Muscle layer of colon (tissue), 2 donors: ENCODE results near the gene USF2.
"Not testable (repeated sequence)": the region's sequence is repeated elsewhere in the genome, so short reads cannot be mapped to it uniquely, and the experiment has no call there.

Experiments
- H3K27ac ChIP-seq: one replicate; pipeline ENCODE4 v1.7.0; 2013; ENCODE audit warnings: low read depth, mild to moderate bottlenecking, low read length, moderate library complexity
- H3K27me3 ChIP-seq, 2 donors: one replicate each; pipeline ENCODE4 v1.7.0; 2013; ENCODE audit warnings: low read length in 2 of 2, mild to moderate bottlenecking in 2 of 2; ENCODE audit not compliant: insufficient read depth in 2 of 2, control insufficient read depth in 1 of 2
- H3K36me3 ChIP-seq: one replicate; pipeline ENCODE4 v1.7.0; 2013; ENCODE audit warnings: mild to moderate bottlenecking, low read length; ENCODE audit not compliant: insufficient read depth
- H3K4me1 ChIP-seq: one replicate; pipeline ENCODE4 v1.7.0; 2013; ENCODE audit warnings: mild to moderate bottlenecking, low read length; ENCODE audit not compliant: insufficient read depth
- H3K4me3 ChIP-seq, 2 donors: one replicate each; pipeline ENCODE4 v1.7.0; 2013; ENCODE audit warnings: low read length in 2 of 2, low read depth in 1 of 2, mild to moderate bottlenecking in 1 of 2, moderate library complexity in 1 of 2
- H3K9ac ChIP-seq: one replicate; pipeline ENCODE4 v1.7.0; 2013; ENCODE audit warnings: low read length
- H3K9me3 ChIP-seq: one replicate; pipeline ENCODE4 v1.7.0; 2013; ENCODE audit warnings: mild to moderate bottlenecking, low read length
- donor health status: abdominal sarcoma.
- donor health status: Adenocarcinoma of cecum.

USF2 gene

DNA sequence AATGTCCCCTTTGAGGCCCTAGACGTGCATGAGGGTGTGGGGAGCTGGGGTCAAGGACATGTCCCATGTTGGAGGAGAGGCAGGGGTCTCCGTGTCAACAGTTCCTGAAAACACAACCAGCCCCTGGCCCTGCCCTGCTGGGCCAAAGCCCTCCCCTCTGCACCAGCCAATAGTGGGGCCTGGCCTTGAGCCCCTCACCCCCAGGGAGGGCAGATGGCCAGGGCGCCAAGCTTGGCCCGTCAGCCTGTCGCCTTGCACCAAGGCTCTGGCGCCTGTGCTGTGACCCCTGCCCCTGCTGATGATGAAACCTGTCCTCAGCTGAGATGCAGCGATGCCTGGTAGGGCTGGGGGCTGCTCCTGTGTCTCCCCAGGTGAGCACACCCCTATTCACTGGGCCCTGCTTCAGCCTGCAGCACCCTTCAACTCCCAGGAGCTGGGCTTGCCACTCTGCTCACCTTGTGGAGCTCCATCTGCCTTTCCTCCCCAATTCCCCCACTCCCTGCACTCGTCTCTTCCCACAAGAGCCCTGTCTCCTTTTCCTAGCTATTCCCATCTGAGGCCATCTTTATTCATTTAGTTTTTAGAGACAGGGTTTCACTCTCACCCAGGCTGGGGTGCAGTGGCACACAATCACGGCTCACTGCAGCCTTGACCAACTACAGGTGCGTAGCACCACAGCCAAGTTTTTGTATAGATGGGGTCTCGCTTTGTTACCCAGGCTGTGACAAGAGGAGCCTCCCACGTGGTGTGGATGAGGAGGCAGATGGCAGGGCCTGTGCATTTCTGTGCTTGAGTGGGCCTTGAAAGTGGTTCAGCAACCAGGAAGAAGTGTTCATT lies 11.4 kb downstream of the USF2 start:
- Histone ChIP-seq H3K9ac (no peak overlapping the region), H3K27me3 (peaks cover 0 to 19% of the 10 kb centered on the region in 2 donors), H3K36me3 (peaks cover 36% of the 10 kb centered on the region), H3K27ac (no peak overlapping the region), H3K4me1 (no peaks in the 10 kb centered on the region), H3K9me3 (no peaks in the 10 kb centered on the region), H3K4me3 (no peak overlapping the region)

DNA sequence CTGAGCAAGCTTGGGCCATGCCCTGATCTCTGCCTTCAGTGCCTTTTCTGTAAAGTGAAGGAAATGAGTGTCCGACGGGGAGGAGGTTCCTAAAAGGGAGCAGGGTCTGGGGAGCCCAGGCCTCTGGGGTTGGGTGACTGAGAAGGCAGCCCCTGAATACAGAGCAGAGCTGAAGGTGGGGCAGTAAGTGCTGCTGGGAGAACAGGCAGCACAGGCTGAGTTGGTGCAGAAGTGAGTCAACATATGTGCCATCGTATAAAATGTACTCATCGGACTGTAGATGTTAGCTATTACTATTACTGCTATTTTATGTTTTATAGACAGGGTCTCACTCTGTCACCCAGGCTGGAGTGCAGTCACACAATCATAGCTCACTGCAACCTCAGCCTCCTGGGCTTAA lies 12.5 kb downstream of the USF2 start:
- H3K4me3 ChIP-seq = no peak overlapping the region
- no peaks in the 10 kb centered on the region for H3K9me3 ChIP-seq
- H3K27ac ChIP-seq = no peak overlapping the region
- peaks cover 0 to 19% of the 10 kb centered on the region in 2 donors for H3K27me3 ChIP-seq
- H3K4me1 ChIP-seq = no peaks in the 10 kb centered on the region
- no peak overlapping the region for H3K9ac ChIP-seq
- H3K36me3 ChIP-seq = peaks cover 25% of the 10 kb centered on the region

DNA sequence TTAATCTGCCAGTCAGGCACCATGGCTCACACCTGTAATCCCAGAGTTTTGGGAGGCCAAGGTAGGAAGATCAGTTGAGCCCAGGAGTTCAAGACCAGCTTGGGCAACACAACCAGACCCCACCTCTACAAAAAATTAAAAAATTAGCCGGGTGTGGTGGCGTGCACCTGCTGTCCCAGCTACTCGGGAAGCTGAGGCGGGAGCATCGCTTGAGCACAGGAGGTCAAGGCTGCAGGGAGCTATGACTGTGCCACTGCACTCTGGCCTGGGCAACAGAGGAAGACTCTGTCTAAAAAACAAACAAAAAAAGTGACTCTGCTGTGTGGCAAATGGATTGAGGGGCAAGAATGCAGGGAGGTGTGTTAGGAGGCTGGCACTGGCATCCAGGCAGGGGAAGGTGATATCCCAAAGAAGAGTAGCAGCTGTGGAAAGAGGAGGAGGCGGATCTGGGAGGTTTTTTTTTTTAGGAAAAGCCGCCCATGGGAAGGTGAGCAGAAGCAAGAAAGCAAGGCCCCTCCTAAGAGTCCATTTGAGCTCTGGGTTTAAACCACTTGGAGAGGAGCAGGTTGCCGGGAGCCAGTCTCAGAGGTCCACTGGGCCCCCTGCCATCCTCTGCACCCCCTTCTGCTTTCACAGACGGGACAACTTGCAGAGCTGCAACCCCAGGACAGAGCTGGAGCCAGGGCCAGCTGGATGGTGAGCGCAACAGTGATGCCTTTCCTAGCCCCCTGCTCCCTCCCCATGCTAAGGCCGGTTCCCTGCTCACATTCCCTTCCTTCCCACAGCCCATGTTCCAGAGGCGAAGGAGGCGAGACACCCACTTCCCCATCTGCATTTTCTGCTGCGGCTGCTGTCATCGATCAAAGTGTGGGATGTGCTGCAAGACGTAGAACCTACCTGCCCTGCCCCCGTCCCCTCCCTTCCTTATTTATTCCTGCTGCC lies 15.7 kb downstream of the USF2 start:
- Histone ChIP-seq H3K4me1 (no peaks in the 10 kb centered on the region), H3K36me3 (peaks cover 6% of the 10 kb centered on the region), H3K27ac (no peak overlapping the region), H3K4me3 (no peak overlapping the region), H3K9me3 (no peaks in the 10 kb centered on the region), H3K27me3 (peaks cover 0 to 19% of the 10 kb centered on the region in 2 donors), H3K9ac (no peak overlapping the region)

DNA sequence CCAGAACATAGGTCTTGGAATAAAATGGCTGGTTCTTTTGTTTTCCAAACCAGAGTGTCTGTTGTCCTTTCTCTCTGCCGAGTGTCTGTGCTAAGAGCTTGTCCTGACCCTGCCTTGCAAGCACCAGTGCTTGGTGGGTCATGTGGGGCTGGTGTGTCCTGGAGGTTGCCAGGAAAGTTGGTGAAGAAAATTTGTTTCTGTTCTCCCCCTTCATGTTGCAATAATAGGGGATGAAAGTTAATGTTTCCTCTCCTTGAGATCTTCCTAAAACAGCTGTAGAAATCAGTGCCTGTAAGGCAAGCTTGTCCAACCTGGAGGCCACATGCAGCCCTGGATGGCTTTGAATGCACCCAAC lies 16.3 kb downstream of the USF2 start:
- no peak overlapping the region for H3K27ac ChIP-seq
- H3K9me3 ChIP-seq = no peaks in the 10 kb centered on the region
- no peak overlapping the region for H3K4me3 ChIP-seq
- no peaks in the 10 kb centered on the region for H3K4me1 ChIP-seq
- H3K9ac ChIP-seq = no peak overlapping the region
- H3K27me3 ChIP-seq = peaks cover 0 to 19% of the 10 kb centered on the region in 2 donors
- H3K36me3 ChIP-seq = no peaks in the 10 kb centered on the region

DNA sequence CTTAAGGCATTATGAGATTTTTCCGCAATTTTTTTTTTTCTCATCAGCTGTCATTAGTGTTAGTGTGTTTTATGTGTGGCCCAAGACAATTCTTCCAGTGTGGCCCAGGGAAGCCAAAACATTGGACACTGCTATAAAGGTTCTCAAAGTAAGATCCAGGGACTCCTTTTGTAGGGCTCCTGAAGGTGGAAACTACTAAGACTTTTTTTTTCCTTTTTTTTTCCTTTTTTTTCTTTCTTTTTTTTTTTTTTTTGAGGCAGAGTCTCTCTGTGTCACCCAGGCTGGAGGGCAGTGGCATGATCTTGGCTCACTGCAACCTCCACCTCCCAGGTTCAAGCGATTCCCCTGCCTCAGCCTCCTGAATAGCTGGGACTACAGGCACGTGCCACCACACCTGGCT lies 16.7 kb downstream of the USF2 start:
- H3K27ac ChIP-seq, H3K36me3 ChIP-seq, H3K9me3 ChIP-seq, H3K4me3 ChIP-seq, H3K9ac ChIP-seq, H3K4me1 ChIP-seq: not testable (repeated sequence)
- H3K27me3 ChIP-seq = peaks cover 0 to 19% of the 10 kb centered on the region in 2 donors

DNA sequence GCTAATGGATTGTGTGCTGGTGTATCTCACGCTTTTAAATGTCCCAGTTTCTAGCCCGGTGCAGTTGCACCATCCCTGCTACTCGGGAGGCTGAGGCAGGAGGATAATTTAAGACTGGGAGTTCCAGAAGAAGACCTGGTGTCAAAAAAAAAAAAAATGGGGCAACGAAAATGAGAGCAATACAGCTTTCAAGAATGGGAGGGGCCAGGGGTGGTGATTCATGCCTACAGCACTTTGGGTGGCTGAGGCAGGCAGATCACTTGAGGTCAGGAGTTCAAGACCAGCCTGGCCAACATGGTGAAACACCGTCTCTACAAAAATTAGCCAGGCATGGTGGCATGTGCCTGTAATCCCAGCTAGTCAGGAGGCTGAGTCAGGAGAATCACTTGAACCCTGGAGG lies 17.3 kb downstream of the USF2 start:
- peaks cover 0 to 21% of the 10 kb centered on the region in 2 donors for H3K27me3 ChIP-seq
- H3K4me3 ChIP-seq, H3K9ac ChIP-seq, H3K9me3 ChIP-seq, H3K36me3 ChIP-seq, H3K27ac ChIP-seq, H3K4me1 ChIP-seq: not testable (repeated sequence)

DNA sequence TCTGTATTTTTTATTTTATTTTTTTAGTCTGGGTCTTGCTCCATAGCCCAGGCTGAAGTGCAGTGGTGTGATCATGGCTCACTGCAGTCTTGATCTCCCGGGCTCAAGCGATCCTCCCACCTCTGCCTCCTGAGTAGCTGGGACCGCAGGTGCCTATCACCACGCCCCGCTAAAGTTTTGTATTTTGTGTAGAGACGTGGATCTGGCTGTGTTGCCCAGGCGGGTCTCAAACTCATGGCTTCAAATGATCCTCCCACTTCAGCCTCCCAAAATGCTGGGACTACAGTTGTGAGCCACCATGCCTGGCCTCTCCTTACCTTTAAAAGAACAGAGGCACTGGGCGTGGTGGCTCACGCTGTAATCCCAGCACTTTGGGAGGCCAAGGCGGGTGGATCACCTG lies 19.0 kb downstream of the USF2 start:
- H3K27me3 ChIP-seq = peaks cover 0 to 16% of the 10 kb centered on the region in 2 donors
- H3K4me1 ChIP-seq = no peaks in the 10 kb centered on the region
- no peak overlapping the region for H3K27ac ChIP-seq
- no peaks in the 10 kb centered on the region for H3K9me3 ChIP-seq
- H3K9ac ChIP-seq = no peak overlapping the region
- H3K4me3 ChIP-seq = no peak overlapping the region
- H3K36me3 ChIP-seq = no peaks in the 10 kb centered on the region

DNA sequence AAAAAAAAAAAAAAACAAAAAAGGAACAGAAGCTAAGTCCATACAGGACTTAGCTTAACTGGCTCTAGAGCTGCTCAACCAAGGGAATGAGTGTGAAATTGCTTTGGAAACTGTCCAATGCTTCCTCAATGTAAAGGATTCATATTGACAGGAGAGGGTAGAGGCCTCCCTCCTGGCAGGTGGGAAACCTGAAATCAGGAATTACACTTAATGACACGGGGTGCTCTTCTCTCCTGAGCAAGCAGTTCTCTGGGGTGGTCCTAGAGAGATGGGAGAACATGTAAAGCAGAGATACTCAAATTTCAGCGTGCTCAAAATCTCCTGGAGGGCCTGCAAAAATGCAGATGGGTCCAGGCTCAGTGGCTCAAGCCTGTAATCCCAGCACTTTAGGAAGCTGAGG lies 19.6 kb downstream of the USF2 start:
- H3K9ac ChIP-seq = no peak overlapping the region
- H3K27ac ChIP-seq = no peak overlapping the region
- H3K4me1 ChIP-seq = no peaks in the 10 kb centered on the region
- H3K36me3 ChIP-seq = no peaks in the 10 kb centered on the region
- H3K27me3 ChIP-seq = peaks cover 0 to 19% of the 10 kb centered on the region in 2 donors
- H3K9me3 ChIP-seq = no peaks in the 10 kb centered on the region
- no peak overlapping the region for H3K4me3 ChIP-seq

DNA sequence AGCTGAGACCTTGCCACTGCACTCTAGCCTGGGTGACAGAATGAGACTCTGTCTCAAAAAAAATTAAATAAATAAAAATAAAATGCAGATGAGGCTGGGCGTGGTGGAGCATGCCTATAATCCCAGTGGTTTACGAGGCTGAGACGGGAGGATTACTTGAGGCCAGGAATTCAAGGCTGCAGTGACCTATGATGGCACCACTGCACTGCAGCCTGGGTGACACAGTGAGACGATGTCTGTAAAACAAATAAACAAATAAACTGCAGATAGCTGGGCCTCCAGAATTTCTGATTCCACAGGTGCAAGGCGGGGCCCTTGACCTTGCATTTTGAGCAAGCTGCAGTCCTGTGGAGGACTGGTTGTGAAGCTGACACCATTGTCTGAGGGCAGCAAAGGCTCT lies 20.1 kb downstream of the USF2 start:
- H3K27me3 ChIP-seq = peaks cover 0 to 19% of the 10 kb centered on the region in 2 donors
- no peaks in the 10 kb centered on the region for H3K9me3 ChIP-seq
- no peak overlapping the region for H3K4me3 ChIP-seq
- no peak overlapping the region for H3K9ac ChIP-seq
- no peak overlapping the region for H3K27ac ChIP-seq
- no peaks in the 10 kb centered on the region for H3K4me1 ChIP-seq
- H3K36me3 ChIP-seq = no peaks in the 10 kb centered on the region

DNA sequence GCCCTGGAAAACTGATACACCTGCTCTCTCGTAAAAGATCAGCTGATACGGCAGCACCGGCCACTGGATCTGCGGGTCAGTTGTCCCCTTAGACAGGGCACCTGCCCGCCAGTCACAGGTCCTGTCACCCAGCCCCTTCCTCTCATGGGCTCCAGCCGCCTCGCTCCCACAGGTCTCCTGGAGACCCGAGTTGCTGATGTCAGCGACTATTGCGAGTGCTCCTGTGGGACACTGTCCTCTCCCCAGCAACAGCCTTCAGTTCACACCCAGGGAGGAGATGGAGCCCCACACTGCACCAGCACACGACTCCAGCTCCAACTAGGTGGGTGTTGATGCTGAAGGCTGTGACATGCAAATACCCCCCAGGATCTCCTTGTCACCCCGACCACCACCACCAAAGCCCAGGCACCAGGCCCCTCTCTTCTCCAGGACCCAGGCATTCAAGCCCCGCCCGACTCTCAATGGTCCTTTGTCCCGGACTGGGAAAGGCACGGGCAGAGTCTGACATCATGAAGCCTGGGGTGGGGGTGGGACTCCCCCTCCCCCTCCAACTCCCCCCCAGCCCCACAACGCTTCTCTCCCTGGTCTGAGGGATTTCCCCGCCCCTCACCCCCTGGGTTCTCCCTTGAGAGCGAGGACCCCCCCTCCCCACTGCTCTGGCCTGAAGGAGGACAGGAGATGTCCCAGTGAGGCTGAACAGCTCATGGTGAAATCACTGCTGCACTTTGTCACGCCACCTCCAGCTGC lies 21.8 kb downstream of the USF2 start:
- Histone ChIP-seq H3K4me3 (no peak overlapping the region), H3K9ac (no peak overlapping the region), H3K36me3 (no peaks in the 10 kb centered on the region), H3K27me3 (peaks cover 0 to 19% of the 10 kb centered on the region in 2 donors), H3K4me1 (no peaks in the 10 kb centered on the region), H3K27ac (no peak overlapping the region), H3K9me3 (no peaks in the 10 kb centered on the region)

DNA sequence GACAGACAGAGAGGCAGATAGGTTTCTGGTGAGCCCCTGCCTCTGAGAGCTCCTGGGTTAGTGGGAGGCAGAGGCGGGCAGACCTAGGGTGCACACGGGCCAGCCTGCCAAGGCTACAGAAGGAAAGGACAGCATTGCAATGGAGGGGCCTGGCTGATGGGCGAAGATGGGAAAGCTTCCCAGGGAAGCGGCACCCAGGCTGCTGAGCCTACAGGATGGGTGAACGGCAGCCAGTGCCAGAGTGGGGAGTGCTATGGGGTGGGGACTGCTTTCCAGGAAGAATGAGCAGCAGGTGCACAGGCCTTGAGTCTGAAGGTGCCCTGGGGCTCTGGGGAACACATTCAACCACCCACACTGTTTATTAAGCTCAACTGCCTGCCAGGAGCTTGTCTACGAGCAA lies 22.5 kb downstream of the USF2 start:
- Histone ChIP-seq H3K4me3 (no peak overlapping the region), H3K4me1 (no peaks in the 10 kb centered on the region), H3K9me3 (no peaks in the 10 kb centered on the region), H3K27me3 (peaks cover 0 to 26% of the 10 kb centered on the region in 2 donors), H3K27ac (no peak overlapping the region), H3K9ac (no peak overlapping the region), H3K36me3 (no peaks in the 10 kb centered on the region)
